Endothelial cell of umbilical vein (primary cell): ENCODE results near the gene STAT1. TPM values are rescaled to one million over a fixed set of nuclear protein-coding genes. Genes with fewer than 3 reads are reported as not detected.

Experiments
- BruUV-seq: library from RNA; stranded (reverse); fragments of 400-500 nt; replicated peaks from 2 replicates; lab custom pipeline; 2021; lab: Mats Ljungman, UMichigan
- CTCF ChIA-PET: fragments of 300-600, 350-600 bp; sonication (Branson Sonifier 250); formaldehyde crosslinking; loops from one replicate; lab custom pipeline; 2021; ENCODE audit warnings: antibody characterized with exemption, inconsistent platforms; lab: Charles Lee
- POLR2A ChIA-PET: fragments of 300-600, 350-600 bp; sonication (Branson Sonifier 250); formaldehyde crosslinking; loops from one replicate; lab custom pipeline; 2021; ENCODE audit warnings: antibody characterized with exemption, inconsistent platforms; lab: Charles Lee
- DNase-seq: peaks from one replicate; pipeline ENCODE4 v3.0.0-alpha.2; 2011; ENCODE audit warnings: low read depth, low spot score
- FAIRE-seq: peaks from 2 replicates; lab custom pipeline; 2011; peaks lifted over from hg19 to GRCh38; lab: Jason Lieb, UNC
- H2AFZ ChIP-seq: 2 replicates; pipeline ENCODE4 v1.6.0; 2012; ENCODE audit warnings: low read depth, low read length, control low read depth, inconsistent platforms
- H3K27ac ChIP-seq: 2 replicates; pipeline ENCODE4 v1.5.1; 2011; ENCODE audit warnings: low read depth, mild to moderate bottlenecking, control low read depth, low read length, moderate library complexity; ENCODE audit not compliant: insufficient read depth
- H3K27me3 ChIP-seq, 2 experiments: 2 replicates each; pipeline versions ENCODE4 v1.6.0 to v1.6.1; 2011; ENCODE audit warnings: low read length in 2 of 2, mixed read lengths in 1 of 2; ENCODE audit not compliant: control insufficient read depth in 2 of 2, insufficient read depth in 2 of 2
- H3K36me3 ChIP-seq, 2 experiments: 2 replicates in 1 of 2; 3 replicates in 1 of 2; pipeline ENCODE4 v1.5.1; 2011; ENCODE audit warnings: low read length in 2 of 2, mild to moderate bottlenecking in 1 of 2, moderate library complexity in 1 of 2; ENCODE audit not compliant: control insufficient read depth in 2 of 2, insufficient read depth in 2 of 2; ENCODE audit errors: extremely low read depth in 1 of 2
- H3K4me1 ChIP-seq: 3 replicates; pipeline ENCODE4 v1.5.1; 2011; ENCODE audit warnings: mild to moderate bottlenecking, low read length; ENCODE audit not compliant: control insufficient read depth, insufficient read depth; ENCODE audit errors: extremely low read depth
- H3K4me2 ChIP-seq: 2 replicates; pipeline ENCODE4 v1.6.1; 2011; ENCODE audit warnings: low read length, control low read depth, mixed read lengths; ENCODE audit not compliant: insufficient read depth
- H3K4me3 ChIP-seq, 3 experiments: fragments of 200-600 bp in 1 of 3; sonication (generic), shearing (Covaris generic) in 1 of 3; replicated peaks in 1 of 3; 2 replicates each; pipeline ENCODE4 v1.5.1; 2011 to 2016; ENCODE audit warnings: control low read depth in 3 of 3, low read length in 3 of 3, mild to moderate bottlenecking in 2 of 3, inconsistent platforms in 1 of 3, low read depth in 1 of 3, moderate library complexity in 1 of 3; ENCODE audit not compliant: insufficient read depth in 1 of 3
- H3K79me2 ChIP-seq: 2 replicates; pipeline ENCODE4 v1.6.0; 2012; ENCODE audit warnings: low read length, inconsistent platforms; ENCODE audit not compliant: control insufficient read depth, insufficient read depth
- H3K9ac ChIP-seq: replicated peaks from 2 replicates; pipeline ENCODE3; 2011; ENCODE audit warnings: low read length, control low read depth; ENCODE audit not compliant: insufficient read depth; ENCODE audit errors: extremely low read depth
- H3K9me1 ChIP-seq: replicated peaks from 3 replicates; pipeline ENCODE4 v1.6.0; 2011; ENCODE audit warnings: mild to moderate bottlenecking, low read length; ENCODE audit not compliant: control insufficient read depth, insufficient read depth; ENCODE audit errors: extremely low read depth
- H3K9me3 ChIP-seq: replicated peaks from 2 replicates; pipeline ENCODE4 v1.5.1; 2012; ENCODE audit warnings: low read length, inconsistent platforms; ENCODE audit not compliant: control insufficient read depth, insufficient read depth
- H4K20me1 ChIP-seq: replicated peaks from 2 replicates; pipeline ENCODE3; 2011; ENCODE audit warnings: mild to moderate bottlenecking, low read length; ENCODE audit not compliant: control insufficient read depth, insufficient read depth; ENCODE audit errors: extremely low read depth
- CTCF ChIP-seq, 2 donors: IDR thresholded peaks; 1 replicate in 1 of 2; 2 replicates in 1 of 2; pipeline ENCODE4 v1.5.1; 2011; ENCODE audit warnings: low read length in 2 of 2, mild to moderate bottlenecking in 2 of 2, moderate library complexity in 2 of 2, control low read depth in 1 of 2, inconsistent platforms in 1 of 2, low read depth in 1 of 2; ENCODE audit not compliant: insufficient read depth in 1 of 2; ENCODE audit errors: extremely low read depth in 1 of 2
- EZH2 ChIP-seq: IDR thresholded peaks from 2 replicates; pipeline ENCODE4 v1.6.1; 2012; ENCODE audit warnings: borderline replicate concordance, low read depth, mild to moderate bottlenecking, moderate library complexity, low read length, inconsistent platforms; ENCODE audit not compliant: severe bottlenecking
- FOS ChIP-seq: IDR thresholded peaks from 2 replicates; pipeline ENCODE4 v1.6.1; 2011; ENCODE audit warnings: mild to moderate bottlenecking, low read length, moderate library complexity, borderline replicate concordance; ENCODE audit not compliant: insufficient read depth
- GATA2 ChIP-seq: IDR thresholded peaks from 2 replicates; pipeline ENCODE4 v1.7.0; 2011; ENCODE audit warnings: low read depth, mild to moderate bottlenecking, moderate library complexity, mixed read lengths, low read length; ENCODE audit not compliant: insufficient read length, insufficient read depth
- JUN ChIP-seq: IDR thresholded peaks from 2 replicates; pipeline ENCODE4 v1.6.1; 2011; ENCODE audit warnings: borderline replicate concordance, low read depth; ENCODE audit not compliant: insufficient read length, insufficient read depth
- MAX ChIP-seq: IDR thresholded peaks from 2 replicates; pipeline ENCODE4 v1.6.1; 2011; ENCODE audit not compliant: insufficient read depth, insufficient read length
- MYC ChIP-seq: IDR thresholded peaks from one replicate; pipeline ENCODE4 v1.6.1; 2011; ENCODE audit warnings: mild to moderate bottlenecking, low read depth, low read length
- POLR2A ChIP-seq: IDR thresholded peaks from 2 replicates; pipeline ENCODE4 v1.6.1; 2012; ENCODE audit warnings: low read depth, mild to moderate bottlenecking, control low read depth, low read length
- POLR2AphosphoS5 ChIP-seq: IDR thresholded peaks from 2 replicates; pipeline ENCODE4 v1.6.1; 2012; ENCODE audit warnings: low read depth, mild to moderate bottlenecking, control low read depth, low read length, moderate library complexity; ENCODE audit not compliant: insufficient read depth
- dilution Hi-C: fragments of 300-500 bp; cut with MboI; formaldehyde crosslinking; loops from one replicate; pipeline ENCODE4 v1.15.0; 2019; ENCODE audit warnings: low sequenced_read_pairs; ENCODE audit not compliant: extremely low pct_ligation_motif_present
- intact Hi-C: fragments of 100-400 bp; cut with micrococcal nuclease; formaldehyde crosslinking; loops from one replicate; pipeline ENCODE4 v1.10.0; 2022
- polyA plus RNA-seq, 4 experiments: library from polyadenylated mRNA; depleted of rRNA in 3 of 4; stranded (reverse) in 3 of 4; unstranded in 1 of 4; fragments of >200 nt; gene quantifications; 2 replicates each; pipeline versions ENCODE4 v1.2.1 to v1.2.3, GENCODE V29; 2011 to 2012; ENCODE audit warnings: missing spikeins in 1 of 4
- total RNA-seq: library from RNA; stranded (reverse); gene quantifications from 2 replicates; pipeline ENCODE4 v1.2.3, GENCODE V29; 2021

The STAT1 gene
- total and polyA plus RNA-seq, 2 donors (not counting 3 experiments of a cell fraction or from before 2014, with no cell fraction given) = 64.2 to 67.6 TPM

- TF ChIP-seq POLR2AphosphoS5 (no peak), POLR2A (no peak), MAX (no peak), GATA2 (no peak), FOS (no peak), EZH2 (no peak), CTCF (IDR thresholded peaks at IDR 0.05; ENCODE audit: extremely low read depth in 1 of 2, insufficient read depth in 1 of 2, low read depth in 1 of 2, low read length in 2 of 2) (no peak), JUN (no peak), MYC (no peak)
- POLR2A ChIA-PET = no interaction called here
- Histone ChIP-seq H3K9me3 (no peaks in the 10 kb centered on the region), H3K9ac (no peak overlapping the region), H3K27me3 (no peaks in the 10 kb centered on the region), H3K79me2 (peaks cover 21% of the 10 kb centered on the region), H3K9me1 (no peaks in the 10 kb centered on the region), H3K4me2 (peak overlapping the region; percentile 90), H3K27ac (no peak overlapping the region), H4K20me1 (no peaks in the 10 kb centered on the region), H3K36me3 (peaks cover 2 to 3% of the 10 kb centered on the region in 2 experiments), H3K4me1 (peaks cover 16% of the 10 kb centered on the region), H2AFZ (no peak overlapping the region), H3K4me3 (peak overlapping the region in 2 of 3 experiments; percentile 78 to 94)
- DNase-seq (no peak), FAIRE-seq (no peak)
- intact Hi-C loops (loop anchor here (5.0 kb wide), 1 partner anchor 65 kb away; no protein-coding TSS in a partner anchor), dilution Hi-C loops (no loop called here)
- BruUV-seq = no TSS peak
- CTCF ChIA-PET = interaction anchor here (0.9 to 1.3 kb wide), 3 partner anchors 14 to 67 kb away, joined by 3 to 4 read pairs (median 3); no protein-coding TSS in a partner anchor
These were observed 1.6 kb downstream of the STAT1 start for GRCh38 chr2:191012346-191012745.
